Hematopoietic multipotent progenitor cell treated with erythropoietin and hydrocortisone succinate and interleukin-3 and kit ligand, for 4 days (in vitro differentiated cells): Measurements from ENCODE around the gene TOMM34.

Experiments used
- DNase-seq: peaks from one replicate; pipeline ENCODE4 v3.0.0-alpha.2; 2015

TOMM34 gene

DNA sequence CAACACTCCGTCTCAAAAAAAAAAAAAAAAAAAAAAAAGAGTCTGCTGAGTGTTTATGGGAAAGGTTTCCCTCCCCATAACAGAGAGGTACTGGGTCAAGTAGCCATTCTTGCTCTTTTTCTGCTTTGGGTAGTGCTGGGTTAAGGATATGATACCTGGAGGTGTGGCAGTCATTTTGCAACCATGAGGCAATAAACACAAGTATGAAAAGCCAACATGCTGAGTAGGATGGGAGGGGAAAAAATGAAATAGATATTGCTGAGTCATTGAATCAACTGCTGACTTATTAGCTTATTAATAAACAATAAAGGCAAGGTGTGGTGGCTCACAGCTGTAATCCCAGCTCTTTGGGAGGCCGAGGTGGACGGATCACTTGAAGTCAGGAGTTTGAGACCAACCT lies 2.3 kb upstream of the TOMM34 start:
- peak; percentile 14 for DNase-seq

DNA sequence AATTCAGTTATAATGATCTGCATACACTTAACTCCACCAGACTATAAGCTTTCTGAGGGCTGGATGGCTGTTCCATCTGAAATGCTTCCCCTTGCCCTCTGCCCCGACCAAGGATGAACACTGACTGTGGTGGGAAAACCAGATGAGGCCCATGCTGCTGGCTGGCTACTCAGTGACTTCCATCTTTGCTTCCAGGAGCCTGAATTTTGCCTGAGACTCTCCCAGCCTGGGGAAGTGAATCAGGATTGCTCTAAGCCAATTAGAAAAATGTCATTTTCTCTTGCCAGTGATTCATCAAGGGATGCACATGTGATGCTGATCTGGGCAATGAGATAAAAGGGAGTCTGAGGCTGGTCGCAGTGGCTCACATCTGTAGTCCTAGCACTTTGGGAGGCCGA lies 1.7 kb upstream of the TOMM34 start:
- peak; percentile 42 for DNase-seq

DNA sequence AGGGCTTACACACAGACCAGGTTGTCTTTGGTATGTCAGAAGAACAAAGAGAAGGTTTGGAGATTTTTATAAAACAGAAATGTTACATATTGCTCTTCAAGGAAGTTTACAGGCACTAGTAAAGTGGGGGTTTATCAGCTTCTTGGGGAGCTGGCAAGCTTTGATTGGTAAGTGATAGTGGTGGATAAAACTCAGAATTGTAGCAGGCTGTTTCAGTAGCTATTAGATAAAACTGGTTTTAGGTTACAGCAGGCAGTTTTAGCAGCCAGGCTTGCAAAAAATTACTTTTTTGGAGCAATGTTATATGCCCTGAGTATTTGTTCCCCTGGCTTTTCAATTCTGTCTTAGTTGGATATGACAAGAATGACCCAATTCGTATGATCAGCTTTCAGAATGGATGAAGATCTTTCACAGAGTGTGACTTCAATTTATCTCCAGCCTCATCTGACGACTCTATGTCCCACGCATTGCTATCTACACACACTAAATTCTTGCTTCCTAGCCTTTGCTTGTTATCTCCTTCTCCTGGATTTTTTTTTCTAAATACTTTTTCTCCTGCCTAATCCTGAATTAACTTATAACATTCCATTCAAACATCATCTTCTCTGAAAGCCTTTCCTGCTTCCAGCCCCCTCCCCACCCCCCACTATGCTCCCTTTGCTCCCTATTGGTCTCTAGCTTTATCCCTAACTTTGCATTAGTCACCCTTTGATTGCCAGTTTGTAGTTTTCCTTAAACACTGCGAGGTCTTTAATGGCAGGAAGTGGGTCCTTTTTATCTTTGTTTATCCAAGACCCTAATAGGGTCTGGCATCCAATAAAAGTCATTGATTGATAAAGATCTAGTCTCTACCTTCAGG lies 1.0 kb upstream of the TOMM34 start:
- peak; percentile 53 for DNase-seq

DNA sequence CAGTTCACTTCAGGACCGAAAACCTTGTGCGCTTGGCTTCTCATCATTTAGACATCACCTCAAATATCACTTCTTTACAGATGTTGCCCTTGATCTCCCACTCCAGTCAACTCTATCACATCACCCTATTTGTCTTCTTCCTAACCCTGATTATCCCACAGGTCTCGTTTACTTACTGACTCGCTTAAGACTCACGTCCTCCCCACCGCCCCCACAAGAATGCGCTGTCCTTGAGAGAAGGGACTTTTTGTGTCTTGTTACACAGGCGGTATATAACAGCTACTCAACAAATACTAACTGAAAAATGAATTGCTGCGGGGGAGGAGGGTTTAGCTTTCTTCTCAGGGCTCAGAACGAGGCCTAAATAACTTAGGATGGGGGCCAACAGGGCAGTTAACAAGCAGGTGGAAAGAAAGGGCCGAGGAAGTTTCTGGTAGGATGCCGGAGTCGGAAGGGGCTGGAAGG lies 527 bp downstream of the TOMM34 start:
- DNase-seq, result peak; percentile 78

DNA sequence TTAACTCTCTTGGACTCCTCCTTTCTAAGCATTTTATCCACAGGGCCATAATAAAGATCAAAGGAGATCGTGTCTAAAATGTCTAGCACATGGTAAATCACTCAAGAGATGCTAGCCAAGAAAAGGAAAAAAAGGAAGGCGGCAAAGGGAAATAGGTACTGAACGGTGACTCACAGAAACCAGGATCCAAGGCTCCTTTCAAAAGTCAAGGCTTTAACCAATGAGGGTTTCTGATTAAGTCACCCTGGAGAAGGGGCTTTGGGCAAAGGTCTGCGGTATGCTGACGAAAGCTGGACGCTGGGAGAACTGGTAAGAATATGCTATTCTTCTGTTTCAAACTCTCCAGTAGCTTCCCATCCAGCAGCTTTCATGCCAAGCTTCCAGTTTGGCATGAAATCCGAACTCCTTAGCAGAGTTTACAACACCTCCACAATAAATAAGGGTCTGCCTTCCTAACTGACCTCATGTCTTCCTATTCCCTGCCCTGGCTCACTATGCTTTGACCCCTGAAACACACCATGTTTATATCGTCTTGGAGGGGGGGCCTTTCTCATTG lies 1.0 kb downstream of the TOMM34 start:
- peak; percentile 7 for DNase-seq

DNA sequence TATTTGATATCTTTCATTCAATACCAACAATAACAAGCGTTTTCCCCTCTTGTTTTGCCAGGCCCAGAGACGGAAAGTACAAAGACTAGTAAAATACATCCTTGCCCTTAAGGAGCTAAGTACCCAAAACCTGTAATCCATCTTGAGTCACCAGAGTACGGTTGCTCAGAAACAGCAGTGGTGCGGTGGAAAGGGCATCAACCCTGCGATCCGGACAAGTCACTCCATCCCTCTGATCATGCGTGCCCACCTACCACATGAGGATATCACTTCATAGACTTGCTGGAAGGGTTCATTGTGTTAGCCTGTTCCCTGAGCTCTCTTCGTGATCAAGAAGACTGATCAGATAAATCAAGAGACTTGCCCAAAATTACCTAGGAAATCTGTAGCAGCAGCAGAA lies 1.9 kb downstream of the TOMM34 start:
- no peak for DNase-seq

DNA sequence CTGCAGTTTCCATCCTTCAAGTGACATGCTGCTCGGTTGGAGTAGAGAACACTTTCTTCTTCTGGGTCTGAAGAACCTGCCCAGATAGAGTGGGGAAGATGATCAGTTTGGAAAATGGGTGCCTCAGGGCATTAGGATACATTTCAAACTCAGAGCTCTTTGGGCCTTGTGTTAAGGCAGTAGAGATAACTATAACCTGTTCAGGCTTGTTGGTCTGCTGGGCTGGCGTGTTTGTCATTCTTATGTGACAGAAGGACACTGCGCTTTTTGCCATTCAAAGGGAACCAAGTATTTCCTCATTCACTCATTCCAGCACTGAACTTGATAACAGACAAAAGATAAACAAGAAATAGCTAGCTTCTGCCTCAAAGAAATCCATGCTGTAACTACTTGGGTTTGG lies 3.8 kb downstream of the TOMM34 start:
- no peak for DNase-seq

DNA sequence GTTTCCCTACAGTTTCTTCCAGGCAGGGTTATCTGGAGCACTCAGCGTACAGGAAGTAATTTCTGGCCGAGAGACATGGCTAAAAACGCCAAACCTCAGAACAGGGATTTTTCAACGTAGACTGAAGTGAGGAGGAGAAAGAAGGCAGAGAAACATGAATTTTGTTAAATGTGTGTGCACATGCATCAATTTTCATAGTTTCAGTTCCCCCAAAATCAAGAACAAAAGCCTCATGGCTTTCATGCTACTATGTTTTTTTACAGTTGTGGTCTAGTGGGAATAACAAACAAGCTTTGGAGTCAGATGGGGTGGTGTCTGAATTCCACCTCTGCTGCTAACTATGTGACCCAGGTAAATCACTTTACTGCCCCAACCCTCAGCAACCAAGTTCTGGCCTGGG lies 4.9 kb downstream of the TOMM34 start:
- DNase-seq, result no peak

DNA sequence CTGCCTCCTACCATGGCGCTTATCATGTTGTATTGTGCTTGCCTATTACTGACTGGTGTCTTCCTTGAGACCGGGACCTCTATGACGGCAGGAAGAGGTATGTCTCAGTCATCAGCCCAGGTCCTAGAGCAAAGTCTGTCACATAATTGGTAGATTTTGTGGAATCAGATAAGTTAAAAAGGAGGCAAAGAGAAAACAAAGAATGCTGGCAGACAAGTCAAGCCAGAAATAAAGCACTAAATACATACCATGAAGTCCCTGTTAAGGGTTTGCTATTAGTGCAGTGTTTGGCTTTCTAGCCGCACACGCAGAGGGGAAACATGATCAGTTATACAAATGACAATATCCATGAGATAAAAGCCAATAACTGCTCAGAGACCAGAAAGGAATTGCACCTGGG lies 6.0 kb downstream of the TOMM34 start:
- no peak for DNase-seq

DNA sequence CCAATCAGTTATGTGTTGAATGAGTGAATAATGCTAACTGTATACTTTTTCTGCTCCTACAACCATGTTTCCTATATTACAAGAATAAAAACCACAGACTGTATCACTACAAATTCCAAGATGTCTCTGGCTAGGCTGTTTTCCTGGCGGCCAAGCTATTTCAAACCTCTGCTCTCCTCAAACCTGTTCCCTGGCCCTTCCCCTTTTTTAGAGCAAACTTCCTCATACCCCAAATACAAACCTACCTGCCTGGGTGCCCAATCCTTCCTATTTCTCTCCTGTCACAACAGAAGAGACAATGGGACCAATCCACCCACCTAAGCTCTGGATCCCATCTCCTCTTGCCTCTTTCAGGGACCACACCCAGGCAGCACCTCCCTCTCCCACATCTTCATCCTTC lies 7.5 kb downstream of the TOMM34 start:
- DNase-seq, result no peak

DNA sequence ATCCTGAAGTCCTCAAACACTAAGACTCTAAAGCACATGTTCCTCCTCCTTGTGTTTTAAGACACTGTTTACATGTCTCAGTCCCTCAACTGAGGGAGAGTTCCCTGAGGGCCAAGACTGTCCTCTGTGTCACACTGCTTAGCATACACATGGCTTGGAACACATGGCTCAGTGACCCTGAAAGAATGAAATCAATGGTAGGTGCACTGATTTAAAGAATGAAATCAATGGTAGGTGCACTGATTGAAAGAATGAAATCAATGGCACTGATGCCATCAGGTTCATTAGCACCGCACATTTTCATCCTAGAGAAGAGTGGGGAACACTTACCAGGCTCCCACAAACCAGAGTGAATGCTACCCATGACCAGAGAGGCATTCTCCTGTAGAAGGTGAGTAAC lies 9.8 kb downstream of the TOMM34 start:
- no peak for DNase-seq

DNA sequence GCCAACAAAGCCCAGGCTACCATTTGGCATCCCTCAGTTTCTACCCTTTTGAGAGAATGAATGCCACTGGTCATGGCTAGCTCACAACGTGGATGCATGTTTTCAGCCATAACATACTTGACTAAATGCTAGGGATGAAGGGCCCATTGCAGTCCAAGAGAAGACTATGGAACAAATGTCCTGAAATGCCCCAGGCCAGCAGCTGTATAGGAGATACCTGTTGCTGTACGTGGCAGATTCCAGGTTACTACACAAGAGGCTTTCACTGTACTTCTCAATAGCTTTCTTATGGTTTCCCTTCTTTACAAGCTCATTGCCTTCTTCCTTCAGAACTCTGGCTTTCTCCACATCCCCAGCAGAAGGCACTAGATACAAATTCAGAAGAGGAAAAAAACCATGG lies 11.7 kb downstream of the TOMM34 start:
- no peak for DNase-seq

DNA sequence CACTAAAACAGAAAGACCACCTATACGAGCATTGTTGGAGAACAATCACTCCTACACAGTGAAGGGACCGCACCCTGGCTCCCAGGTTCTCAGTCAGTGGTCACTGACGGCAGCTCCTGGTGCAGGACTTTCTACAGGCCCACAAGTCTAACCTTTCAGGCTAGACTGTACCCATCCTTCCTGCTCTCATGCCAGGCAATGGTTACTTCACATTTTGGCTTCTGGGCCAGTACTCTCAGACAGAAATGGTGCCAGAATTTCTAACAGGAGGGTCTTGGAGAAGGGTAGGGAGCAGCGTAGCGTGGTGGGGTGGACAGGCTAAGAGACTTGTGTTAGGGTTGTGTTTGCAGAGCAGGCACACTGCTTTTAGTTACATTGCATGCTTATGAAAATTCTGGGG lies 12.1 kb downstream of the TOMM34 start:
- DNase-seq, result no peak

DNA sequence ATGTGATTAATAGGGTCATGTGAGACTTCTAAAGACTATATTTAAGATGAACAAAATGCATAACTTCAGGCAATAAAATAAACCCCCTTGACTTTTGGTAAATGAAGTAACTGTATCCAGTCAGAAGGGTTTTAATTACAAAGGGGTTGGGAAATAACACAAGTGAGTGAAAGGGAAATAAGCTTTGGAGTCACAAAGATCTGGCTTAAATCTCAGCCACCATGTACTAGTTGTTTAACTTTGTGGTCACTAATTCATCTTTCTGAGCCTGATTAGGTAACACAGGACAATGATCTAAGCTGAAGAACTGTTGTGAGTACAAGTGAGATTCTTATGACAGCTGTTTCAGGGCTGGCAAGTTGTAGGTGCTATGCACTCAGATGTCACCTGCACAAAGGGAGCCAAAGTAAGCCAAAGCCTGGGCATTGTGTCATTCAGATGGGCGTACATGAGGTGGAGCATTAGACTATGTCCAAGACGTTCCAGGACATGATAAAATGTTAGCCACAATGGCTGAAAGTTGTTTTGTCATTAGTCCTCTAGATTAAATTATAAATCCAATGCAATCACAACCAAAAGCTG lies 13.8 kb downstream of the TOMM34 start:
- no peak for DNase-seq

DNA sequence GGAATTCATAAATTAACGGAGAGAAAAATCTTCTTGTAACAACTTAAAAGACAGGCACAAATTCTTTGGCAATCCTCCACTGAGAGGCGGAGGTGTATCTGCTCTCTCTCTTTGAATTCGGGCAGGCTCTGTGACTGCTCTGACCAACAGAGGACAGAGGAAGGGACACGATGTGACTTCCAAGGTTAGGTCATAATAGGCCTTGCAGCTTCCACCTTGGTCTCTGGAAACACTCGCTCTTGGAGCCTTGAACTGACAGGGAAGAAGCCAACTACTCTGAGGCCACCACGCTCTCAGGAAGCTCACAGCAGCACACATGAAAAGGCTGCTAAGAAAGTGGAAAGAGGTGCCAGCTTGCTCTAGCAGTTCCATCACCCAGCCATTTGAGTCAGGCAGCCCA lies 14.9 kb downstream of the TOMM34 start:
- DNase-seq, result no peak

DNA sequence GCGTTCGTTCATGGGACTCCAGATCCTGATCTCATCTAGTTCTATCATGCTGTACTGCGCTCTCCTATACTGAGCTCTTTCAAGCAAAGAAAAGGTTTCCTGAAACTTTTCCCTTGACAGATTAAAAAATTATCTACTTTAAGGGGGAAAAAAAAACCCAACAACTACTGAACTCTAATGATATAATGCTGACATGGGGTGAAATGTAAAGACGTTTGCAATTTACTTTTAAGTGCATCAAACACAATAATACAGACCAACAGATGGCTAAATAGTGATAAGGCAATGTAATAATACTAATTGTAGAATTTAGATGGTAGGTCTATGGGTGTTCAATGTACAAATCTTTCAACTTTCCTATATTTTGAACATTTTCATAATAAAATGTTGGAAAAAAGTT lies 16.4 kb downstream of the TOMM34 start:
- DNase-seq, result no peak

DNA sequence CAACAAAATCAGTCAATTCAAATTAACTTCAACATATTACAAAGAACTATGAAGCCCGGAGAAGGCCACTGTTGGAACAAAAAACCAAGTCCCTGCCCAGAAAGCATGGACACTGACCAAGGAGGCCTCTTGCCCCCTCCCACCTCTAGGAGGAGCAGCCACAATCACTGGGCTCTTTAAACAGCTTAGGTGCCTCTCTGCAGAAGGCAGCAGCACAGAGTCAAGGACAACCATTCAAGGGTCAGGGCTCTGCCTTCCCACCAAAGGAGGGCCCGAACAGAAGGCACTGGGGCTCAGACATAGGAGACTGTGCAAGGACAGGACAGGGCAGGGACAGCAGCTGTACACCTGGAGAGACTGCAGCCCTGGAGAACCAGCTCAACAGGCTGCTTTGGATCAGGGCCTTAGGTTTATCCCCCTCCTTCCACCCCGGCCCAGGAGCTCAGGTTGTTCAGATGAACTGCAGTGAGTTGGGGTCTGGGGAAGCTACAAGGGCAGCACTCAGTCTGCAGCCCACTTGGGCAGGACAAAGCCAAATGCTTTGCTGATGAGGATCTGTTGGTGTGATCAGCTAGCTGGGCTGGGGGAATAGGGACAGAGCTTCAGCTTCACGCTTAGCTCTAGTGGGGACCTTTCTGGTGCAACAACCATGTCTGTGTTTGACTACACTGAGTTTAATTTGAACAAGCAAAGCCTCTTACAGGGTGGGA lies 17.8 kb downstream of the TOMM34 start:
- DNase-seq, result no peak

DNA sequence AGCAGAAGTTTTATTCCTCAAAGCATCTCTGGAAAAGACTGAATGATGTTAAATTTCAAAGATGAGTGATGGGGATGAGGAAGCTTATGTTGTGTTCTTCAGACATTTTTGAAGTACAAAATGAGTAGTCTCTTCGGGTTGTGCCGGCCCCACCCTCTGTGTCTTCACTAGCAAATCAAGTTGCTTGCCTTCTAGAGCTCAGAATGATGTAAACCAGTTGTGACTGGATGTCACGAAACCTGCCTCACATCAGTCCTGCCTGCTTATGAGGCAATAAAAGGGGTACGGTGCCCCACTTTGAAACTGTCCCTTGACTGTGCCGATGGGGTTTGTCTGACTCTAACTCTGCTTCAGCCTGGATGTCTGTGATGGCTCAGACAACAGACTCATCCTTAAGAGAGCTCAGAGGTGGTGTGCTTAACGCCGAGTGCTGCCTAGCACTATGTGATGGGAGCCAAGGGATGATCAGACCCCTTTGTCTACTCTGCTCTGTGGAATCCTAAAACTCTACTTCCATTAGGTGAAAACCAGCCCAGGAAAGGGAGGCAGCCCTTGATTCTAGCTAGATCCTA lies 19.0 kb downstream of the TOMM34 start:
- DNase-seq, result no peak

DNA sequence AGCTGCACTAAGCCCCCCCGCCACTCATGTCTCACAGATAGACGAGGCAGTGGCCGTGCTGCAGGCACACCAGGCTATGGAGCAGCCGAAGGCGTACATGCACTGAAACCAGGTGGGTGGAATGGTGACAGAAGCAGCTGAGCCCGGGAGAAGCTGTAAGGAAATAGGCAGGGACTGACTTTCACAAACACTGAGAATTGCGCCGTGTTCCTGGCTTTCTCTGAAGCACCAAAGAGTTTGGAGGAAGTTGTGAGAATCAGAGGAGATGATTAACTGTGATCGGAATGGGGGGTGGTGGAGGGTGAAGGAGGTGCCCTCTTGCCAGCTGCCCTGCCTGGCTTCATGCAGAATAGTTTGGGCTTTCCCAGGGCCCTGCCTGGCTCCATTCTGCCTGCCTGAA lies 21.6 kb downstream of the TOMM34 start:
- DNase-seq, result no peak

DNA sequence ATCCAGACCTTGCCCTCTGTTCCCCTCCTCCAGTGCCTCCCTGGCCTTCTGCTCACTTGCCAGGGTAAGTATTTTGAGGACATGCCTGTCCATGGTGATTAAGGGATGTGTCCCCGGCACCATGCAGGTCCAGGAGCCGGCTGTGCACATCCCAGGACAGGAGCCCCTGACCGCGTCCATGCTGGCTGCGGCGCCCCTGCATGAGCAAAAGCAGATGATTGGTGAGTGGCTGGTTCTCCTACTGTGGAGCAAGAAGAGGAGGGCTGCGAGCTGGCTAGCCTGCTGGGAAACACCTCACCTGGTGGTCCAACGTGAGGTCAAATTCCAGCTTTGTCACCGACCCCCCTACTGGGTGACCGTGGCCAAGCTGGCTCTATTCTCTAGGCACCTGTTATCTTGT lies 23.7 kb downstream of the TOMM34 start:
- DNase-seq, result no peak

DNA sequence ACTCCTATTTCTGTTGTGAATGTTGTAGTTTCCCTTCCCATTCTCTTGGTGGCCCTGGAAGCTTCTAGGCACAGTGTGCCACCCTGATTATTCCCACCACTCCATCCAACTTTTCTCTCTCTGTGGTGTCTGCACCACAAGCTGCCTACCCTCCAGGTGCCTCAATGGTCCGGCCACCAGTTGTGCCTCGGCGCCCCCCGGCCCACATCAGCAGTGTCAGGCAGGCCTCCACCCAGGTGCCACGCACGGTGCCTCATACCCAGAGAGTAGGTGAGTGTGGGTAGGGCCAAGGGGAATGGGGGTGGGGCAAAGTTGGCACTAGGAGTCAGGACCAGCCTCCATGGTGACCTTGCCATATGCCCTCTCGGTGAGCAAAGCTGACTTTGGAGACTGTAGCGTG lies 27.3 kb downstream of the TOMM34 start:
- DNase-seq, result no peak

DNA sequence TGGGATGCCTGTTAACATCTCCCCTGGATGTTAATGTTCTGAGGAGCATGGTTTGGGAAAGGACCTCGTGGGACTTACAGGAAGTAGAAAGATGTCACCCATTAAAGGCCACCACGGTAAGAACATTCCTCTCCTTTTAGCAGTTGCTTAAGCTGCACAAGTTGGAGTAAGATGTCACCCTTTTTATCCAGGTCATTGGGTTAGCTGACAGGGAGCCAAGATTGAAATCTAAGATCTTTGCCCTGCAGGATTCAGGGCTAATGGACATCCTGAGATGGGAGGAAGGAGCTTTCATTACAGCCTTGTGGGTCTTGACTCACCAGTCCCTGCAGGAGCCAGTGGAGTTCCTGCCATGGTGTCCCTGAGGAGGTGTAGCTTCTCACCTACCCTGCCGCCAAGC lies 28.3 kb downstream of the TOMM34 start:
- DNase-seq, result no peak

DNA sequence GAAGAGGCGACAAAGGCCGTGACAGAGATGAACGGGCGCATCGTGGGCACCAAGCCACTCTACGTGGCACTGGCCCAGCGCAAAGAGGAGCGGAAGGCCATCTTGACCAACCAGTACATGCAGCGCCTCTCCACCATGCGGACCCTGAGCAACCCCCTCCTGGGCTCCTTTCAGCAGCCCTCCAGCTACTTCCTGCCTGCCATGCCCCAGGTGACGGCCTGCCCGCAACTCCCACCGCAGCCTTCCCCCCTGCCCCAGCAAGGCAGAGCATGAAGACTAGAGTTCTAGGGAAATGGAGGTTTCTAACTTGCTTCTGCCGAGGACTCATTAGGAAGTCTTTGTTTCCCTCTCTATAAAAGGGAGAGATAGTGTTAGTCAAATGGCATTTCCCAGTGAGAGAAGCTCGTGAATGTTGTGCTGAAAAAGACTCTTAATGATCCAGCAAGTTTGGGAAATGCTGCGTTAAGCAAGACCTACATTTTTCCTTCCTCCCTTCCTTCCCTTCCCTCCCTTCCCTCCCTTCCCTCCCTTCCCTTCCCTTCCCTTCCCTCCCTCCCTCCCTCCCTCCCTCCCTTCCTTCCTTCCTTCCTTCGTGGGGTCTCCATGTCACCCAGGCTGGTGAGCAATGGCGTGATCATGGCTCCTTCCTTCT lies 29.6 kb downstream of the TOMM34 start:
- no peak for DNase-seq
